Amygdala (tissue), 56 donors: ENCODE results near the gene ALK.
"Not testable (repeated sequence)": the region's sequence is repeated elsewhere in the genome, so short reads cannot be mapped to it uniquely, and the experiment has no call there.

ENCODE experiments used
- DNase-seq, 56 donors: peaks; one replicate each; lab custom pipeline; 2025; lab: John Stamatoyannopoulos, UW

ALK gene

GRCh38 chr2:29246383-29247300, 674.7 kb downstream of the ALK start:
- no peak for DNase-seq

- DNase-seq = no peak
Measured at GRCh38 chr2:29245742-29246382, 675.5 kb downstream of the ALK start.

GRCh38 chr2:29245035-29245741, 676.2 kb downstream of the ALK start:
- DNase-seq = not testable (repeated sequence)

- no peak for DNase-seq
Measured at GRCh38 chr2:29242621-29243375, 678.6 kb downstream of the ALK start.

- DNase-seq = no peak
Measured at GRCh38 chr2:29241955-29242565, 679.3 kb downstream of the ALK start.

- no peak for DNase-seq
Measured at GRCh38 chr2:29241341-29241740, 680.0 kb downstream of the ALK start.

- DNase-seq = no peak
Measured at GRCh38 chr2:29240601-29241000, 680.8 kb downstream of the ALK start.

- DNase-seq = no peak
Measured at GRCh38 chr2:29239209-29239960, 682.0 kb downstream of the ALK start.

- peak in 1 of 56 donors; percentile 5 for DNase-seq
Measured at GRCh38 chr2:29238497-29238896, 682.9 kb downstream of the ALK start.

GRCh38 chr2:29236074-29236473, 685.3 kb downstream of the ALK start:
- DNase-seq = no peak

GRCh38 chr2:29235411-29235810, 686.0 kb downstream of the ALK start:
- DNase-seq = no peak

GRCh38 chr2:29233428-29233827, 688.0 kb downstream of the ALK start:
- no peak for DNase-seq

- no peak for DNase-seq
Measured at GRCh38 chr2:29232041-29232440, 689.3 kb downstream of the ALK start.

GRCh38 chr2:29229640-29230039, 691.7 kb downstream of the ALK start:
- no peak for DNase-seq

GRCh38 chr2:29228947-29229346, 692.4 kb downstream of the ALK start:
- no peak for DNase-seq

GRCh38 chr2:29227935-29228675, 693.3 kb downstream of the ALK start:
- no peak for DNase-seq

- DNase-seq = no peak
Measured at GRCh38 chr2:29226808-29227207, 694.6 kb downstream of the ALK start.

- DNase-seq = no peak
Measured at GRCh38 chr2:29226375-29226774, 695.0 kb downstream of the ALK start.

GRCh38 chr2:29225814-29226213, 695.6 kb downstream of the ALK start:
- DNase-seq = no peak
